Body of pancreas (tissue), 4 donors: ENCODE results near the gene DNHD1. TPM values are rescaled to one million over a fixed set of nuclear protein-coding genes. Genes with fewer than 3 reads are reported as not detected.

Experiments
- ATAC-seq: fragments of 150-250 bp; one replicate; pipeline ENCODE4 v1.9.1; 2016
- DNase-seq, 4 donors: peaks; one replicate each; pipeline ENCODE4 v3.0.0-alpha.2; 2019
- H3K27ac ChIP-seq, 4 donors: fragments of 200-600 bp; sonication (generic); 1 replicate in 3 of 4; 2 replicates in 1 of 4; pipeline versions ENCODE4 v1.5.1 to v1.6.1; 2016 to 2019; ENCODE audit warnings: mild to moderate bottlenecking in 1 of 4, mixed read lengths in 1 of 4, moderate library complexity in 1 of 4
- H3K27me3 ChIP-seq, 2 donors: fragments of 200-600 bp; sonication (generic); one replicate each; pipeline ENCODE4 v1.6.0; 2016; ENCODE audit warnings: mild to moderate bottlenecking in 1 of 2
- H3K36me3 ChIP-seq, 2 donors: fragments of 200-600 bp; sonication (generic); replicated peaks in 1 of 2; 2 replicates each; pipeline ENCODE4 v1.5.1; 2016; ENCODE audit warnings: low read depth in 2 of 2; ENCODE audit not compliant: insufficient read depth in 1 of 2
- H3K4me1 ChIP-seq: fragments of 200-600 bp; sonication (generic); one replicate; pipeline ENCODE4 v1.6.0; 2016
- H3K4me3 ChIP-seq, 2 donors: fragments of 200-600 bp; sonication (generic); 1 replicate in 1 of 2; 2 replicates in 1 of 2; pipeline ENCODE4 v1.5.1; 2016 to 2019
- H3K9me3 ChIP-seq, 3 donors: fragments of 200-600 bp; sonication (generic); 1 replicate in 2 of 3; 2 replicates in 1 of 3; pipeline ENCODE4 v1.5.1; 2016
- POLR2A ChIP-seq, 3 donors: fragments of 450-650 bp; IDR thresholded peaks; one replicate each; pipeline ENCODE4 v1.6.1; 2016; ENCODE audit warnings: antibody characterized with exemption in 3 of 3, mild to moderate bottlenecking in 2 of 3
- WGBS, 2 donors: methylation state at CpG; one replicate each; pipeline ENCODE4 v1.1.5; 2017; 5-methylcytosine and 5-hydroxymethylcytosine counted together
- intact Hi-C: fragments of 100-400 bp; cut with DNase I; formaldehyde crosslinking; loops from one replicate; pipeline ENCODE4 v1.15.1; 2023
- total RNA-seq, 2 donors: library from RNA; depleted of rRNA; stranded (reverse); fragments of >200 nt; gene quantifications; one replicate each; pipeline ENCODE4 v1.1.0, GENCODE V29; 2016
- TF ChIP-seq, protein P1 (sequence below), 7 experiments: fragments of 450-650 bp in 4 of 7; fragments of 200-600 bp in 3 of 7; sonication (generic) in 3 of 7; IDR thresholded peaks; one replicate each; pipeline ENCODE4 v1.5.1; 2016 to 2019; ENCODE audit warnings: antibody characterized with exemption in 7 of 7

Gene DNHD1
- total RNA-seq, 2 donors from 2014 or later: 14.5 to 19.1 TPM

DNA sequence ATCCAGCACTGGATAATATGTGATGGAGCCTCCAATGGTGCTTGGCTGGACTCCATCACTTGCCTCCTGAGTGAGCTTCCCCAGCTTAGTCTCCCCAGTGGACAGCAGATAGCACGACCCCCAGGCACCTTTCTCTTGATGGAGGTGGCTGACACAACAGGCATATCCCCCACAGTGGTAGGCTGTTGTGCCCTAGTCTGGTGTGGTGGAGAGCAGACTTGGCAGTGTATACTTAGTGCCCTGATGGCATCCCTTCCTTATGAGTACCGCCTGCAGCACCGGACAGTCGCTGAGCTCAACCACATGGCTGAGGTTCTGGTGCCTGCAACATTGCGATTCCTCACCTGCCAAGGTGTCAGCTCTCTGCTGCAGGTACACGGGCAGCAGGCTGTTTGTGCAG lies 50.1 kb downstream of the DNHD1 start:
- Histone ChIP-seq H3K4me3 (no peak overlapping the region), H3K9me3 (no peaks in the 10 kb centered on the region), H3K27me3 (no peaks in the 10 kb centered on the region), H3K27ac (no peak overlapping the region), H3K4me1 (peaks cover 14% of the 10 kb centered on the region), H3K36me3 (no peaks in the 10 kb centered on the region)
- no peak for TF ChIP-seq POLR2A (IDR thresholded peaks at IDR 0.05)
- TF ChIP-seq, protein P1, sequence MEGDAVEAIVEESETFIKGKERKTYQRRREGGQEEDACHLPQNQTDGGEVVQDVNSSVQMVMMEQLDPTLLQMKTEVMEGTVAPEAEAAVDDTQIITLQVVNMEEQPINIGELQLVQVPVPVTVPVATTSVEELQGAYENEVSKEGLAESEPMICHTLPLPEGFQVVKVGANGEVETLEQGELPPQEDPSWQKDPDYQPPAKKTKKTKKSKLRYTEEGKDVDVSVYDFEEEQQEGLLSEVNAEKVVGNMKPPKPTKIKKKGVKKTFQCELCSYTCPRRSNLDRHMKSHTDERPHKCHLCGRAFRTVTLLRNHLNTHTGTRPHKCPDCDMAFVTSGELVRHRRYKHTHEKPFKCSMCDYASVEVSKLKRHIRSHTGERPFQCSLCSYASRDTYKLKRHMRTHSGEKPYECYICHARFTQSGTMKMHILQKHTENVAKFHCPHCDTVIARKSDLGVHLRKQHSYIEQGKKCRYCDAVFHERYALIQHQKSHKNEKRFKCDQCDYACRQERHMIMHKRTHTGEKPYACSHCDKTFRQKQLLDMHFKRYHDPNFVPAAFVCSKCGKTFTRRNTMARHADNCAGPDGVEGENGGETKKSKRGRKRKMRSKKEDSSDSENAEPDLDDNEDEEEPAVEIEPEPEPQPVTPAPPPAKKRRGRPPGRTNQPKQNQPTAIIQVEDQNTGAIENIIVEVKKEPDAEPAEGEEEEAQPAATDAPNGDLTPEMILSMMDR (IDR thresholded peaks at IDR 0.05): no peak
- ATAC-seq (no peak), DNase-seq (no peak)
- intact Hi-C loops: no loop called here
- 92 to 98% methylated on average over 5 to 6 of the region's 6 CpGs for WGBS, 2 donors

DNA sequence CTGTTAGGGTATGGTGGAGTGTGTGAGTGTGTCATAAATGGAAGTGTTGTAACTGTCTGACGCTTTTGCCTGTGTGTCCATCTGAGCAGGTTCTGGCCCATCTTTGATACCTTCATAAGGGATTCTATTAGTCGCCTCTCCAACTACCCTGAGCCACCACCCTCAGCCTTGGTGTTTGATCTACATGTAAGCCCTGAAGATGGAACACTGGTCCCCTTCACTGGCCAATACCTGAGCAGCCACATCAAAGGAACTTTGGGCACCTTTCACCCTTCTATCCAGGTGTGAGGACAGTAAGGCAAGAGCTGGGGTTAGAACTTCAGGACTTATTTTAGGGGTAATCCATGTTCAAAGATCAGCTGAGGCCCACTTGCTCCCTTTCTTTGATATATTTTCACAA lies 51.0 kb downstream of the DNHD1 start:
- Histone ChIP-seq H3K4me1 (peaks cover 14% of the 10 kb centered on the region), H3K9me3 (no peaks in the 10 kb centered on the region), H3K4me3 (no peak overlapping the region), H3K27me3 (no peaks in the 10 kb centered on the region), H3K27ac (no peak overlapping the region), H3K36me3 (no peaks in the 10 kb centered on the region)
- no peak for TF ChIP-seq POLR2A (IDR thresholded peaks at IDR 0.05)
- ATAC-seq (no peak), DNase-seq (no peak)
- intact Hi-C loops: no loop called here
- 85 to 100% methylated on average over 2 of the region's 2 CpGs for WGBS, 2 donors

DNA sequence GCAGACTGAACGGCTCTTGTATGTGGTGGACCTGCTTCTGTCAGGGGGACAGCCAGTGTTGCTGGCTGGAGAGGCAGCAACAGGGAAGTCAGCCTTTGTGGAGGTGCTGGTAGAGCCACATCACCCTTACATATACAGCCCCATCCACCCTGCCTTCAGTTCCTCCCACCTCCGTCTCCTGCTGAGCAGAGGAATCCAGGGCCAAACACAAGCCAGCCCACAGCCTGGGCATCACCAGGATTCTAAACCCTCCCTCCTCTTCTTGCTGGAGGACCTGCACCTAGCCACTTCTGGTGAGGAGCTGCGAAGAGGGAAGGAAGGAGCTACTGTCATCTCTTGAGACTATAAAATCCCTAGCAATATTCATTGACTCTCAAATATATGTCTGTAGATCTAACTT lies 51.6 kb downstream of the DNHD1 start:
- no peaks in the 10 kb centered on the region for H3K27me3 ChIP-seq
- 85% methylated on average over 3 of the region's 3 CpGs for WGBS, 2 donors
- H3K9me3 ChIP-seq: no peaks in the 10 kb centered on the region
- intact Hi-C loops: no loop called here
- H3K27ac ChIP-seq: no peak overlapping the region
- no peak for ATAC-seq
- no peak for DNase-seq
- peaks cover 14% of the 10 kb centered on the region for H3K4me1 ChIP-seq
- H3K36me3 ChIP-seq: no peaks in the 10 kb centered on the region
- TF ChIP-seq, protein P1 (IDR thresholded peaks at IDR 0.05): no peak
- TF ChIP-seq POLR2A (IDR thresholded peaks at IDR 0.05): no peak
- no peak overlapping the region for H3K4me3 ChIP-seq

DNA sequence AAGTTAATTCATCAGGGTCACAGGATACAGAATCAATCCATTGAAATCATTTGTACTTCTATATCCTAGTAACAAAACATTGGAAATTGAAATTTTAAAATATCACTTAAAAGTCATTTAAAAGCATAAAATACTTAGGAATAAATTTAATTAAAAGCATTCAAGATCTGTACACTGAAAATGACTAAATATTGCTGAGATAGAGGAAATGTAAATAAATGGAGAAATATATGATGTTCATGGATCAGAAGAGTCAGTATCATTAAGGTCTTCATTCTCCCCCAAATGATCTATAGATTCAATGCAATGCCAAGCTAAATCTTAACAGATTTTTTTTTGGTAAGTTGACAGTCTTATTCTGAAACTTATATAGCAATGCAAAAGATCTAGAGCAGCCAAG lies 56.6 kb downstream of the DNHD1 start:
- Histone ChIP-seq H3K9me3 (no peaks in the 10 kb centered on the region), H3K4me3 (no peak overlapping the region), H3K4me1 (peaks cover 8% of the 10 kb centered on the region), H3K36me3 (no peaks in the 10 kb centered on the region), H3K27ac (no peak overlapping the region), H3K27me3 (no peaks in the 10 kb centered on the region)
- no peak for DNase-seq
- intact Hi-C loops: no loop called here
- ATAC-seq: no peak
- TF ChIP-seq POLR2A (IDR thresholded peaks at IDR 0.05): no peak
- TF ChIP-seq, protein P1 (IDR thresholded peaks at IDR 0.05): no peak

DNA sequence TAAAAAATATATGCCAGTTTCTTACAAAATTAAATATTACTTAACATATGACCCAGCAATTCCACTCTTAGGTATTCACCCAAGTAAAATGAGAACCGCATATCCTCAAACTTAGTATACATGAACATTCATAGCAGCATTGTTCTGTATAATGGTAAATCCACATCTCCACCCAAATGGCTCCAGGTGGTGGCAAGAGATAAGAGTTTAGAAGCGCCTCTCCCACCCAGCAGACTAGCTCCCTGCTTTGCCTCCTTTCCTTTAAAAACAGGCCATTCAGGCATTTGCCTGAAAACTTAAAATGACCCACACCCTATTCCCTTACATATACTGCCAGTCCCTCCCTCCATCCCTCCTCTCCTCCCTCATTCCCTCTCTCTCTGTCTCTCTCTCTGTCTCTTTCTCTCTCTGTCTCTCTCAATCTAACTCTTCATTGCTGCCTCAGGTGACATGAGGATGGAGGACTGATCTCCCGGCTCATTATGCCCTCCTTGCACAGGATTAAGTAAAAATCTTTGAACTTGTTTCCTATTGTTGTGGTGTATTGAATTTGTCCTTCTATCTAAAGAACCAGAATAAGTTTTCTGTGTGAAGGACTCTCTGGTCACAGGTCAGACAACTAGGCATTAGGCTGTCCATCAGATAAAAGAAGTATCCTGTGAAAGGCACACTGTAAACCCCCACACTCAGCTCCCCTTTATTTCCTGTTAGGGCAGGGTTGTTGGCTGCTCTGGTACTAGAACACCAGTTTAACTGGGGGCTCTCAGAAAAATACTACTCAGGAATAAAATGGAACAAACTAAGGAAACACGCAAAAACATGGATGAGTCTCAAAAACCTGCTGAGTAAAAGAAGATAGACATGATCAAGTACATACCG lies 58.0 kb downstream of the DNHD1 start:
- WGBS, 2 donors: 90 to 93% methylated on average over 5 of the region's 5 CpGs
- no peaks in the 10 kb centered on the region for H3K27me3 ChIP-seq
- no peaks in the 10 kb centered on the region for H3K9me3 ChIP-seq
- peaks cover 8% of the 10 kb centered on the region for H3K4me1 ChIP-seq
- no peak for TF ChIP-seq POLR2A (IDR thresholded peaks at IDR 0.05)
- TF ChIP-seq, protein P1 (IDR thresholded peaks at IDR 0.05): no peak
- DNase-seq: no peak
- no peak for ATAC-seq
- H3K27ac ChIP-seq: no peak overlapping the region
- H3K36me3 ChIP-seq: no peaks in the 10 kb centered on the region
- intact Hi-C loops: no loop called here
- H3K4me3 ChIP-seq: no peak overlapping the region
